H9 (cell line): ENCODE measurements around the gene EIF3K. TPM values are rescaled to one million over a fixed set of nuclear protein-coding genes. Genes with fewer than 3 reads are reported as not detected.

Source experiments
- DNase-seq: peaks from one replicate; pipeline ENCODE4 v3.0.0-alpha.2; 2017
- H2AFZ ChIP-seq: one replicate; pipeline ENCODE4 v1.6.1; 2013; ENCODE audit warnings: mild to moderate bottlenecking, low read length, control low read depth, moderate library complexity
- H2AK5ac ChIP-seq: 2 replicates; pipeline ENCODE4 v1.6.1; 2013; ENCODE audit warnings: low read length, control low read depth, mixed read lengths; ENCODE audit not compliant: insufficient read length
- H2BK120ac ChIP-seq: one replicate; pipeline ENCODE4 v1.6.1; 2013; ENCODE audit warnings: low read depth, mild to moderate bottlenecking, low read length, control low read depth, inconsistent platforms; ENCODE audit not compliant: poor library complexity, severe bottlenecking
- H2BK12ac ChIP-seq: 2 replicates; pipeline ENCODE4 v1.6.1; 2013; ENCODE audit warnings: low read length, control low read depth, mixed read lengths, low read depth; ENCODE audit not compliant: insufficient read length
- H2BK15ac ChIP-seq: 2 replicates; pipeline ENCODE4 v1.6.1; 2013; ENCODE audit warnings: low read depth, low read length, control low read depth
- H2BK20ac ChIP-seq: one replicate; pipeline ENCODE4 v1.6.1; 2013; ENCODE audit warnings: low read depth, mild to moderate bottlenecking, low read length, control low read depth, inconsistent platforms; ENCODE audit not compliant: poor library complexity, severe bottlenecking
- H2BK5ac ChIP-seq: 2 replicates; pipeline ENCODE4 v1.6.1; 2013; ENCODE audit warnings: low read length, control low read depth, mixed read lengths; ENCODE audit not compliant: insufficient read length
- H3K14ac ChIP-seq: 2 replicates; pipeline ENCODE4 v1.6.1; 2013; ENCODE audit warnings: low read length, control low read depth; ENCODE audit not compliant: insufficient read depth
- H3K18ac ChIP-seq: 2 replicates; pipeline ENCODE4 v1.6.1; 2013; ENCODE audit warnings: low read depth, mild to moderate bottlenecking, mixed read lengths, low read length, control low read depth; ENCODE audit not compliant: insufficient read length
- H3K23ac ChIP-seq: 2 replicates; pipeline ENCODE4 v1.6.1; 2013; ENCODE audit warnings: low read length, control low read depth, mixed read lengths, low read depth; ENCODE audit not compliant: insufficient read length
- H3K23me2 ChIP-seq: 2 replicates; pipeline ENCODE4 v1.6.1; 2013; ENCODE audit warnings: low read depth, mild to moderate bottlenecking, mixed read lengths, low read length, control low read depth; ENCODE audit not compliant: insufficient read length, poor library complexity, severe bottlenecking
- H3K27ac ChIP-seq: 2 replicates; pipeline ENCODE4 v1.5.1; 2013; ENCODE audit warnings: low read length, control low read depth, mixed read lengths, low read depth; ENCODE audit not compliant: insufficient read length
- H3K27me3 ChIP-seq: 2 replicates; pipeline ENCODE4 v1.6.1; 2013; ENCODE audit warnings: low read length, control low read depth, inconsistent platforms; ENCODE audit not compliant: insufficient read depth
- H3K4ac ChIP-seq: 2 replicates; pipeline ENCODE4 v1.6.1; 2013; ENCODE audit warnings: low read depth, mild to moderate bottlenecking, control low read depth, inconsistent platforms, low read length, moderate library complexity
- H3K4me1 ChIP-seq: 2 replicates; pipeline ENCODE4 v1.6.1; 2013; ENCODE audit warnings: low read length, control low read depth, inconsistent platforms; ENCODE audit not compliant: insufficient read depth
- H3K4me2 ChIP-seq: 2 replicates; pipeline ENCODE4 v1.6.1; 2013; ENCODE audit warnings: low read length, control low read depth, mixed read lengths; ENCODE audit not compliant: insufficient read length, insufficient read depth
- H3K56ac ChIP-seq: 2 replicates; pipeline ENCODE4 v1.6.1; 2013; ENCODE audit warnings: low read depth, mild to moderate bottlenecking, mixed read lengths, low read length, control low read depth; ENCODE audit not compliant: insufficient read length
- H3K79me1 ChIP-seq: 2 replicates; pipeline ENCODE4 v1.6.1; 2013; ENCODE audit warnings: low read depth, mild to moderate bottlenecking, moderate library complexity, low read length, control low read depth, inconsistent platforms; ENCODE audit not compliant: insufficient read depth, poor library complexity, severe bottlenecking
- H3K79me2 ChIP-seq: 2 replicates; pipeline ENCODE4 v1.6.1; 2013; ENCODE audit warnings: low read length, control low read depth, inconsistent platforms; ENCODE audit not compliant: insufficient read depth
- H3K9ac ChIP-seq: 2 replicates; pipeline ENCODE4 v1.6.1; 2013; ENCODE audit warnings: low read length, control low read depth, mixed read lengths; ENCODE audit not compliant: insufficient read length; ENCODE audit errors: extremely low read depth
- H3K9me3 ChIP-seq: one replicate; pipeline ENCODE4 v1.6.1; 2013; ENCODE audit warnings: low read depth, low read length, inconsistent platforms; ENCODE audit not compliant: control insufficient read depth
- H3T11ph ChIP-seq: one replicate; pipeline ENCODE4 v1.6.1; 2013; ENCODE audit warnings: mild to moderate bottlenecking, low read length, control low read depth, inconsistent platforms
- H4K20me1 ChIP-seq: one replicate; pipeline ENCODE4 v1.6.1; 2013; ENCODE audit not compliant: control insufficient read depth, insufficient read length, insufficient read depth
- H4K5ac ChIP-seq: 2 replicates; pipeline ENCODE4 v1.6.1; 2013; ENCODE audit warnings: low read depth, mild to moderate bottlenecking, mixed read lengths, low read length, control low read depth; ENCODE audit not compliant: insufficient read length
- H4K8ac ChIP-seq: replicated peaks from 2 replicates; pipeline ENCODE4 v1.6.1; 2013; ENCODE audit warnings: low read length, control low read depth, mixed read lengths, low read depth; ENCODE audit not compliant: insufficient read length
- H4K91ac ChIP-seq: 2 replicates; pipeline ENCODE4 v1.6.1; 2013; ENCODE audit warnings: low read depth, mild to moderate bottlenecking, moderate library complexity, mixed read lengths, low read length, control low read depth; ENCODE audit not compliant: insufficient read length
- H3K27ac Mint-ChIP-seq, 3 experiments: 2 replicates in 2 of 3; 3 replicates in 1 of 3; pipeline ENCODE4 v1.8.0; 2020 to 2021; ENCODE audit warnings: mixed read lengths in 3 of 3, mild to moderate bottlenecking in 1 of 3, moderate library complexity in 1 of 3
- H3K27me3 Mint-ChIP-seq: 2 replicates; pipeline ENCODE4 v1.8.0; 2021; ENCODE audit warnings: low read depth, mild to moderate bottlenecking, moderate library complexity, mixed read lengths
- H3K36me3 Mint-ChIP-seq, 3 experiments: 2 replicates in 2 of 3; 3 replicates in 1 of 3; pipeline ENCODE4 v1.8.0; 2020 to 2021; ENCODE audit warnings: low read depth in 3 of 3, mixed read lengths in 3 of 3; ENCODE audit not compliant: insufficient read depth in 1 of 3
- H3K4me1 Mint-ChIP-seq, 2 experiments: 2 replicates each; pipeline ENCODE4 v1.8.0; 2020; ENCODE audit warnings: mixed read lengths in 2 of 2
- H3K4me3 Mint-ChIP-seq, 2 experiments: 2 replicates in 1 of 2; 3 replicates in 1 of 2; pipeline ENCODE4 v1.8.0; 2020 to 2021; ENCODE audit warnings: mild to moderate bottlenecking in 2 of 2, mixed read lengths in 2 of 2, moderate library complexity in 1 of 2
- H3K9me3 Mint-ChIP-seq, 2 experiments: 2 replicates in 1 of 2; 3 replicates in 1 of 2; pipeline ENCODE4 v1.8.0; 2020; ENCODE audit warnings: mild to moderate bottlenecking in 2 of 2, mixed read lengths in 2 of 2, moderate library complexity in 1 of 2
- CTCF ChIP-seq: fragments of 200-600 bp; sonication (generic); conservative IDR thresholded peaks from 3 replicates; pipeline ENCODE4 v1.8.0; 2021; ENCODE audit warnings: antibody characterized with exemption, mild to moderate bottlenecking
- WGBS: extraction: QIAGEN DNeasy Blood & Tissue Kit; methylation state at CpG from one replicate; pipeline ENCODE4 v1.1.7; 2013; ENCODE audit warnings: missing lambda C conversion rate, low lambda C conversion rate, mixed read lengths; ENCODE audit not compliant: insufficient read length; ENCODE audit errors: extremely low coverage; 5-methylcytosine and 5-hydroxymethylcytosine counted together
- total RNA-seq: library from RNA; stranded (reverse); gene quantifications from 2 replicates; pipeline ENCODE4 v1.2.1, GENCODE V29; 2021

Gene EIF3K
- total RNA-seq, 1 experiment from 2014 or later = 345 TPM

GRCh38 chr19:38644719-38645118 lies 25.7 kb downstream of the EIF3K start:
- H3K9me3 ChIP-seq = no peaks in the 10 kb centered on the region
- H2AK5ac ChIP-seq = no peak overlapping the region
- peaks cover 16% of the 10 kb centered on the region for H3K23me2 ChIP-seq
- H3K27me3 ChIP-seq = no peaks in the 10 kb centered on the region
- H4K20me1 ChIP-seq = no peaks in the 10 kb centered on the region
- TF ChIP-seq CTCF = no peak
- no peak overlapping the region for H2BK12ac ChIP-seq
- no peaks in the 10 kb centered on the region; the same call in 1 of the 2 replicates for H3K27me3 Mint-ChIP-seq
- H3K4me3 Mint-ChIP-seq = no peak overlapping the region; a peak in 1 of 5 replicates
- no peak overlapping the region for H2AFZ ChIP-seq
- no CpG with 5 or more reads among the region's 8 CpGs for WGBS
- H3K56ac ChIP-seq = no peak overlapping the region
- H2BK20ac ChIP-seq = no peak overlapping the region
- no peak overlapping the region for H3T11ph ChIP-seq
- no peak overlapping the region for H2BK5ac ChIP-seq
- peaks cover 0 to 5% (median 4%) of the 10 kb centered on the region in 3 experiments; a peak in 2 of 7 replicates for H3K36me3 Mint-ChIP-seq
- peaks cover 19% of the 10 kb centered on the region for H3K79me2 ChIP-seq
- no peak overlapping the region for H3K27ac ChIP-seq
- H3K14ac ChIP-seq = no peak overlapping the region
- H3K9me3 Mint-ChIP-seq = no peaks in the 10 kb centered on the region; a peak in 1 of 5 replicates
- H2BK15ac ChIP-seq = no peak overlapping the region
- H3K4ac ChIP-seq = no peak overlapping the region
- peaks cover 25 to 27% of the 10 kb centered on the region in 2 experiments for H3K4me1 Mint-ChIP-seq
- no peak overlapping the region for H3K4me2 ChIP-seq
- H3K9ac ChIP-seq = no peak overlapping the region
- no peak overlapping the region for H4K5ac ChIP-seq
- H3K4me1 ChIP-seq = peaks cover 2% of the 10 kb centered on the region; the same call in 1 of the 2 replicates
- H3K18ac ChIP-seq = no peak overlapping the region
- H3K79me1 ChIP-seq = peaks cover 3% of the 10 kb centered on the region
- no peak overlapping the region for H2BK120ac ChIP-seq
- H3K23ac ChIP-seq = no peak overlapping the region
- DNase-seq = peak; percentile 62
- H3K27ac Mint-ChIP-seq = peak overlapping the region in 2 of 3 experiments; percentile 81 to 91; a peak in 2 of 7 replicates
- H4K8ac ChIP-seq = no peak overlapping the region
- no peak overlapping the region for H4K91ac ChIP-seq
